Neural cell (in vitro differentiated cells): ENCODE results near the gene FANCD2OS. TPM values are rescaled to one million over a fixed set of nuclear protein-coding genes. Genes with fewer than 3 reads are reported as not detected.

Experiments
- H2AFZ ChIP-seq: fragments of 200-600, 300-800 bp; sonication (generic), shearing (Covaris generic); 2 replicates; pipeline ENCODE4 v1.6.0; 2014; ENCODE audit warnings: low read depth, mild to moderate bottlenecking, antibody characterized with exemption, low read length, moderate library complexity
- H3F3A ChIP-seq: fragments of 200-600 bp; shearing (Covaris generic); 2 replicates; pipeline ENCODE4 v1.6.1; 2016; ENCODE audit warnings: mild to moderate bottlenecking, moderate library complexity, mixed read lengths, antibody characterized with exemption, low read length; ENCODE audit not compliant: insufficient read depth, poor library complexity, severe bottlenecking
- H3K27ac ChIP-seq: fragments of 200-600, 300-800 bp; sonication (generic), shearing (Covaris generic); 2 replicates; pipeline ENCODE4 v1.5.1; 2014; ENCODE audit warnings: mild to moderate bottlenecking, low read length, moderate library complexity
- H3K27me3 ChIP-seq: fragments of 300-800, 200-600 bp; sonication (generic), shearing (Covaris generic); 2 replicates; pipeline ENCODE4 v1.6.0; 2014; ENCODE audit warnings: mild to moderate bottlenecking, low read depth, low read length, moderate library complexity; ENCODE audit not compliant: insufficient read depth
- H3K36me3 ChIP-seq: fragments of 300-800, 200-600 bp; sonication (generic), shearing (Covaris generic); 2 replicates; pipeline ENCODE4 v1.5.1; 2014; ENCODE audit warnings: mild to moderate bottlenecking, antibody characterized with exemption, low read length, moderate library complexity; ENCODE audit not compliant: insufficient read depth
- H3K4me2 ChIP-seq: fragments of 300-800, 200-600 bp; sonication (generic), shearing (Covaris generic); 2 replicates; pipeline ENCODE4 v1.6.0; 2014; ENCODE audit warnings: mild to moderate bottlenecking, low read length
- H3K4me3 ChIP-seq: fragments of 300-800, 200-600 bp; sonication (generic), shearing (Covaris generic); 2 replicates; pipeline ENCODE4 v1.5.1; 2014; ENCODE audit warnings: mild to moderate bottlenecking, low read length, moderate library complexity
- H3K79me2 ChIP-seq: fragments of 200-600 bp; shearing (Covaris generic); replicated peaks from 2 replicates; pipeline ENCODE4 v1.6.0; 2014; ENCODE audit warnings: mild to moderate bottlenecking, low read length, moderate library complexity; ENCODE audit not compliant: insufficient read depth
- H3K9ac ChIP-seq: fragments of 300-800, 200-600 bp; sonication (generic), shearing (Covaris generic); 2 replicates; pipeline ENCODE4 v1.6.1; 2016; ENCODE audit warnings: mild to moderate bottlenecking, low read length, mixed read lengths
- H3K9me2 ChIP-seq: fragments of 200-600 bp; shearing (Covaris generic); 2 replicates; pipeline ENCODE4 v1.6.1; 2016; ENCODE audit warnings: mild to moderate bottlenecking, low read length, mixed read lengths; ENCODE audit not compliant: insufficient read depth
- H3K9me3 ChIP-seq: fragments of 200-600, 300-800 bp; sonication (generic), shearing (Covaris generic); 2 replicates; pipeline ENCODE4 v1.6.1; 2016; ENCODE audit warnings: mild to moderate bottlenecking, mixed run types, low read length, moderate library complexity, mixed read lengths
- H4K20me1 ChIP-seq: fragments of 200-600 bp; shearing (Covaris generic); 2 replicates; pipeline ENCODE4 v1.6.1; 2016; ENCODE audit warnings: mild to moderate bottlenecking, mixed run types; ENCODE audit not compliant: insufficient read depth
- CTCF ChIP-seq: fragments of 450-650 bp; IDR thresholded peaks from 2 replicates; pipeline ENCODE4 v1.5.1; 2014; ENCODE audit warnings: antibody characterized with exemption, mild to moderate bottlenecking, moderate library complexity; ENCODE audit not compliant: poor library complexity, severe bottlenecking
- EP300 ChIP-seq: fragments of 450-650 bp; conservative IDR thresholded peaks from 2 replicates; pipeline ENCODE4 v1.6.1; 2014; ENCODE audit warnings: antibody characterized with exemption, mild to moderate bottlenecking, moderate library complexity; ENCODE audit not compliant: poor library complexity, severe bottlenecking
- EZH2 ChIP-seq: fragments of 200-600, 300-800 bp; shearing (Covaris generic), sonication (generic); IDR thresholded peaks from 2 replicates; pipeline ENCODE4 v1.6.1; 2014; ENCODE audit warnings: antibody characterized with exemption, low read length, borderline replicate concordance, mild to moderate bottlenecking; ENCODE audit not compliant: insufficient read depth, poor library complexity, severe bottlenecking
- MXI1 ChIP-seq: fragments of 450-650 bp; conservative IDR thresholded peaks from 2 replicates; pipeline ENCODE4 v1.6.1; 2014; ENCODE audit warnings: antibody characterized with exemption, mild to moderate bottlenecking; ENCODE audit not compliant: poor library complexity, severe bottlenecking
- POLR2AphosphoS5 ChIP-seq: IDR thresholded peaks from 2 replicates; pipeline ENCODE4 v1.6.1; 2012
- RAD21 ChIP-seq: fragments of 450-650 bp; conservative IDR thresholded peaks from 2 replicates; pipeline ENCODE4 v1.6.1; 2014; ENCODE audit warnings: antibody characterized with exemption, mild to moderate bottlenecking, moderate library complexity
- REST ChIP-seq: IDR thresholded peaks from 2 replicates; pipeline ENCODE4 v1.6.1; 2012; ENCODE audit warnings: borderline replicate concordance
- SMC3 ChIP-seq: fragments of 450-650 bp; conservative IDR thresholded peaks from 2 replicates; pipeline ENCODE4 v1.6.1; 2014; ENCODE audit warnings: antibody characterized with exemption, mild to moderate bottlenecking, moderate library complexity; ENCODE audit not compliant: poor library complexity
- TAF1 ChIP-seq: IDR thresholded peaks from 2 replicates; pipeline ENCODE4 v1.6.1; 2012; ENCODE audit warnings: low read depth
- polyA plus RNA-seq: library from polyadenylated mRNA; depleted of rRNA; stranded (reverse); fragments of >200 nt; gene quantifications from 2 replicates; pipeline ENCODE4 v1.2.3, GENCODE V29; 2014

The FANCD2OS gene
- polyA plus RNA-seq, 1 donor from 2014 or later, result not detected

GRCh38 chr3:10090179-10090578, 17.9 kb downstream of the FANCD2OS start:
- no peaks in the 10 kb centered on the region for H3K9me2 ChIP-seq
- H3K79me2 ChIP-seq, result no peaks in the 10 kb centered on the region
- H3F3A ChIP-seq, result no peaks in the 10 kb centered on the region
- no peak overlapping the region for H3K27ac ChIP-seq
- H3K27me3 ChIP-seq, result no peaks in the 10 kb centered on the region
- no peaks in the 10 kb centered on the region for H4K20me1 ChIP-seq
- H3K9ac ChIP-seq, result no peak overlapping the region
- H3K4me3 ChIP-seq, result no peak overlapping the region
- H3K9me3 ChIP-seq, result no peaks in the 10 kb centered on the region
- no peak overlapping the region for H3K4me2 ChIP-seq
- TF ChIP-seq RAD21 (no peak), REST (no peak), CTCF (no peak), EZH2 (no peak), EP300 (no peak), TAF1 (no peak), SMC3 (no peak), POLR2AphosphoS5 (no peak), MXI1 (no peak)
- no peaks in the 10 kb centered on the region for H3K36me3 ChIP-seq
- no peak overlapping the region for H2AFZ ChIP-seq

- H4K20me1 ChIP-seq, result no peaks in the 10 kb centered on the region
- TF ChIP-seq REST (no peak), MXI1 (no peak), EZH2 (no peak), EP300 (no peak), RAD21 (no peak)
- H3K9me2 ChIP-seq, result no peaks in the 10 kb centered on the region
- no peaks in the 10 kb centered on the region for H3K27me3 ChIP-seq
- no peaks in the 10 kb centered on the region for H3K79me2 ChIP-seq
- no peak overlapping the region for H3K4me3 ChIP-seq
- no peak overlapping the region for H3K9ac ChIP-seq
- no peaks in the 10 kb centered on the region for H3F3A ChIP-seq
- H2AFZ ChIP-seq, result no peak overlapping the region
- H3K9me3 ChIP-seq, result no peaks in the 10 kb centered on the region
- no peak overlapping the region for H3K27ac ChIP-seq
- no peaks in the 10 kb centered on the region for H3K36me3 ChIP-seq
- H3K4me2 ChIP-seq, result no peak overlapping the region
These were observed 19.8 kb downstream of the FANCD2OS start for GRCh38 chr3:10088256-10088655.
